ENCODE results near the gene NTSR1.

DNA sequence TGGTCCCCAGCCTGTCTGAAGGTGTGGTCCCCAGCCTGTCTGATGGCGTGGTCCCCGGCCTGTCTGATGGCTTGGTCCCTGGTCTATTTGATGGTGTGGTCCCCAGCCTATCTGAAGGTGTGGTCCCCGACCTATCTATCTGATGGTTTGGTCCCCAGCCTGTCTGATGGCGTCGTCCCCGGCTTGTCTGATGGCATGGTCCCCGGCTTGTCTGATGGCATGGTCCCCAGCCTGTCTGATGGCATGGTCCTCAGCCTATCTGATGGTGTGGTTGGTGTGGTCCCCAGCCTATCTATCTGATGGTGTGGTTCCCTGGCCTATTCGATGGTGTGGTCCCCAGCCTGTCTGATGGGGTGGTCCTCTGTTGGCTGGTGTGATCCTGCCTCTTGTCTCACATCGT is 69.4 kb downstream of the NTSR1 start:
- TF ChIP-seq CTCF (IDR thresholded peaks at IDR 0.05) (no peak), POLR2A (IDR thresholded peaks at IDR 0.05) (no peak)

Measured in heart left ventricle (tissue), 13 donors.